Gastroesophageal sphincter (tissue), 3 donors: ENCODE results near the gene KRTAP10-3.
"Not testable (repeated sequence)": the region's sequence is repeated elsewhere in the genome, so short reads cannot be mapped to it uniquely, and the experiment has no call there.

Source experiments
- EP300 ChIP-seq: sonication (generic); formaldehyde crosslinking; IDR thresholded peaks from one replicate; pipeline ENCODE4 v1.6.1; 2017; ENCODE audit warnings: antibody characterized with exemption, mild to moderate bottlenecking
- POLR2A ChIP-seq, 2 donors: fragments of 450-650 bp; IDR thresholded peaks; one replicate each; pipeline ENCODE4 v1.6.1; 2017; ENCODE audit warnings: antibody characterized with exemption in 2 of 2, mild to moderate bottlenecking in 2 of 2, moderate library complexity in 1 of 2
- POLR2AphosphoS5 ChIP-seq: sonication (generic); formaldehyde crosslinking; IDR thresholded peaks from one replicate; pipeline ENCODE4 v1.6.1; 2017; ENCODE audit warnings: antibody characterized with exemption
- TF ChIP-seq, protein P1 (sequence below), 4 experiments: fragments of 200-600 bp in 2 of 4; fragments of 450-650 bp in 2 of 4; sonication (generic) in 1 of 4; IDR thresholded peaks; one replicate each; pipeline ENCODE4 v1.5.1; 2017 to 2019; ENCODE audit warnings: antibody characterized with exemption in 4 of 4, mild to moderate bottlenecking in 2 of 4, moderate library complexity in 2 of 4

DNA sequence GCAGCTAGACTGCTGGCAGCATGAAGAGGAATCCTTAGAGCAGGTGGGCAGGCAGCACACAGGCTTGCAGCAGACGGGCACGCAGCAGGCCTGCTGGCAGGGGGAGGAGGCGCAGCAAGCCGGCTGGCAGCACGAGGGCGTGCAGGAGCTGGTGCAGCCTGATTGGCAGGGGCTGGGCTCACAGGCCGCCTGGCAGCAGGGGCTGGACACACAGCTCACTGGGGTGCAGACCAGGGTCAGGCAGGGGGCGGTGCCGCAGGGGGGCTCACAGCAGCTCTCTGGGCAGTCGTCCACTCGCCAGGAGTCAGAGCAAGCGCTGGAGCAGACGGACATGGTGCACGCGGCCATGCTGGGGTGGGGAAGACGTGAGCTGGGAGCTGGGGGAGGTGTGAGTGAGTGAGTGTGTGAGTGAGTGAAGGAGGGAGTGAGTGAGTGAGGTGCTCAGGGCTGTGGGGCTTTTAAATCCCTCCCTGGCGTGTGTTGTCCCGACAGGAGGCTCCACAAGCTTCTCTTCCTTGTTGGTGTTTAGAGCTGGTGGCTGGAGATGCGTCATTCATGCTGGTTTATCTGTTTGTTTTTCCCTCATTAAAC, 21.7 kb upstream of the KRTAP10-3 start, which contains the start of gene KRTAP10-5:
- TF ChIP-seq, protein P1, sequence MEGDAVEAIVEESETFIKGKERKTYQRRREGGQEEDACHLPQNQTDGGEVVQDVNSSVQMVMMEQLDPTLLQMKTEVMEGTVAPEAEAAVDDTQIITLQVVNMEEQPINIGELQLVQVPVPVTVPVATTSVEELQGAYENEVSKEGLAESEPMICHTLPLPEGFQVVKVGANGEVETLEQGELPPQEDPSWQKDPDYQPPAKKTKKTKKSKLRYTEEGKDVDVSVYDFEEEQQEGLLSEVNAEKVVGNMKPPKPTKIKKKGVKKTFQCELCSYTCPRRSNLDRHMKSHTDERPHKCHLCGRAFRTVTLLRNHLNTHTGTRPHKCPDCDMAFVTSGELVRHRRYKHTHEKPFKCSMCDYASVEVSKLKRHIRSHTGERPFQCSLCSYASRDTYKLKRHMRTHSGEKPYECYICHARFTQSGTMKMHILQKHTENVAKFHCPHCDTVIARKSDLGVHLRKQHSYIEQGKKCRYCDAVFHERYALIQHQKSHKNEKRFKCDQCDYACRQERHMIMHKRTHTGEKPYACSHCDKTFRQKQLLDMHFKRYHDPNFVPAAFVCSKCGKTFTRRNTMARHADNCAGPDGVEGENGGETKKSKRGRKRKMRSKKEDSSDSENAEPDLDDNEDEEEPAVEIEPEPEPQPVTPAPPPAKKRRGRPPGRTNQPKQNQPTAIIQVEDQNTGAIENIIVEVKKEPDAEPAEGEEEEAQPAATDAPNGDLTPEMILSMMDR (IDR thresholded peaks at IDR 0.05): not testable (repeated sequence)
- not testable (repeated sequence) for TF ChIP-seq POLR2A (IDR thresholded peaks at IDR 0.05); POLR2AphosphoS5; EP300
